ENCODE measurements around the gene ASNSD1.

Gene ASNSD1

DNA sequence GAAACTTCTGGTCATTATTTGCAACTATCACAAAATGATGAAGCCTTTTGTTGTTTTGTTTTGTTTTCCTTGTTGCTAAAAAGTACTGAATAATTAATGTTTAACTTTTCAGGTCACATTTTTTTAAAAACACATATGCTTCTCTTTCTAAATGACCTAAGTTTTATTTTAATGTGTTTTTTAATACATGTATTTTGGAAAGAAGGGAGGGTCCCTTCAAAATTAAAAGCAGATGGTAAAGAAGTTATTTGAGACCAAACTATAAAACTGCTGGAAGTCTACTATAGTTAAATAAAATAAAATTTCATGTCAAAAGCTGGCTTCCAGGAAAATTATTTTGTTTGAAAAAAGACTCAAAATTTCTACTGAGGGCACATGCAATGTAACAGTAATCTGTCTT, 39.5 kb upstream of the ASNSD1 start:
- Histone ChIP-seq H3K9me3 (no peaks in the 10 kb centered on the region), H3K36me3 (no peaks in the 10 kb centered on the region), H3K4me1 (no peaks in the 10 kb centered on the region), H3K27me3 (no peaks in the 10 kb centered on the region), H3K27ac (no peak overlapping the region), H3K4me3 (no peak overlapping the region)
- intact Hi-C loops (cut with DNase I; ENCODE audit: low total_unique reads), result no loop called here
- TF ChIP-seq, protein P1, sequence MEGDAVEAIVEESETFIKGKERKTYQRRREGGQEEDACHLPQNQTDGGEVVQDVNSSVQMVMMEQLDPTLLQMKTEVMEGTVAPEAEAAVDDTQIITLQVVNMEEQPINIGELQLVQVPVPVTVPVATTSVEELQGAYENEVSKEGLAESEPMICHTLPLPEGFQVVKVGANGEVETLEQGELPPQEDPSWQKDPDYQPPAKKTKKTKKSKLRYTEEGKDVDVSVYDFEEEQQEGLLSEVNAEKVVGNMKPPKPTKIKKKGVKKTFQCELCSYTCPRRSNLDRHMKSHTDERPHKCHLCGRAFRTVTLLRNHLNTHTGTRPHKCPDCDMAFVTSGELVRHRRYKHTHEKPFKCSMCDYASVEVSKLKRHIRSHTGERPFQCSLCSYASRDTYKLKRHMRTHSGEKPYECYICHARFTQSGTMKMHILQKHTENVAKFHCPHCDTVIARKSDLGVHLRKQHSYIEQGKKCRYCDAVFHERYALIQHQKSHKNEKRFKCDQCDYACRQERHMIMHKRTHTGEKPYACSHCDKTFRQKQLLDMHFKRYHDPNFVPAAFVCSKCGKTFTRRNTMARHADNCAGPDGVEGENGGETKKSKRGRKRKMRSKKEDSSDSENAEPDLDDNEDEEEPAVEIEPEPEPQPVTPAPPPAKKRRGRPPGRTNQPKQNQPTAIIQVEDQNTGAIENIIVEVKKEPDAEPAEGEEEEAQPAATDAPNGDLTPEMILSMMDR (IDR thresholded peaks at IDR 0.05), result no peak
- DNase-seq, result no peak

DNA sequence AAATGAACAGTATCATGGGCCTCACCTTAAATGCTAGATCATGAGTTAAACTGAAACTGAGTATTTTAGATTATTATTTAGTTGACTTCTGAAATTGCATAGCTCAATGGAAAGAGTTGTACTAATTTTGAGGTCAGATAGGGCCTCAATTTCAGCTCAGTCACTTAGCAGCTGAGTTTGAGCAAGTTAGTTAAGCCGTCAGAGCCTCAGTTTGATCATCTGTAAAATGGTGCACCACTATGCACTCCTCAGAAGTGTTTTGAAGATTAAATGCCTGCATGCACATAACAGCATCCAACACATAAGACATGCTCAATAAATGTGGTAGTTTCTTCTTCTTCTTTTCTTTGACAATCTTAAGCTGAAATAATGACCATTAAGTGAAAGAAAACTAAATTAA, 38.2 kb upstream of the ASNSD1 start:
- intact Hi-C loops (cut with DNase I; ENCODE audit: low total_unique reads), result no loop called here

DNA sequence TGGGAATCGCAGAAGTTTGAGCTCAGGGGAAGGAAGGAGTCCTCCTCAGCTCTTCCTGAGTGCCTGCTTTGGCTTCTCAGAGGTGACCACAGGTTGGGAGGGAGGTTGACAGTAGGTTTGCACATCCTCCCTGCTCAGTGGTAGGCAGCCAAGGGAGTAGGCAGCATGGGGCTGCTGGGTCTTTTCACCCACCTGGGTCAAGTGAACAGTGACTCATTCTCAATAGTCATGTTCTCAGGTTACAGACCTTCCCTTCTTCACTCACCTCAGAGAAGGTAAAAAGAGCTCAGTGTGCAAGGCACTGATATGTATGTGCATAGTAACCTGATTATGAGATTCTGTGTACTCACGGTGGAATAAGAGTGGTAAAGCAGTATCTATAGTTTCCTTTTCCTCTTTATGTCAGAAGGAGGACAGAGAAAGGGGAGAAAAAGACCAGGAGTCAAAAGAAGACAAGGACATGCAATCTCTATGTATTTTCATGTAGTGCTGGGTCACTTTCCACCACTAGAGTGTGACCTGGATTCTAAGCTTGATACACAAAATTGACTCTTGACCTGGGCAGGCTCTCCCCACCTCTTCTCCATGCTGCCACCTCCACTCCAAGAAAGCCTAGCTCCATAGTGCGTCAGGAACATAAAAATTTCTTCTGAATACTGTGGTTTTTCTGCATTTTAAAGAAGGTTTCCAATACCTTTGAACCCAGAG, 36.5 kb upstream of the ASNSD1 start:
- no peak overlapping the region for H3K4me3 ChIP-seq
- intact Hi-C loops (cut with DNase I; ENCODE audit: low total_unique reads), result no loop called here
- H3K4me1 ChIP-seq, result peaks cover 0 to 6% (median 0%) of the 10 kb centered on the region in 4 donors
- no peaks in the 10 kb centered on the region for H3K27me3 ChIP-seq
- no peaks in the 10 kb centered on the region for H3K36me3 ChIP-seq
- H3K9me3 ChIP-seq, result no peaks in the 10 kb centered on the region
- TF ChIP-seq, protein P1 (IDR thresholded peaks at IDR 0.05), result no peak
- H3K27ac ChIP-seq, result no peak overlapping the region
- no peak for DNase-seq

More for the DNA sequence above, 38.2 kb upstream of the ASNSD1 start:
- TF ChIP-seq, protein P1 (IDR thresholded peaks at IDR 0.05), result no peak
- no peak for DNase-seq
- Histone ChIP-seq H3K27ac (no peak overlapping the region), H3K9me3 (no peaks in the 10 kb centered on the region), H3K4me1 (no peaks in the 10 kb centered on the region), H3K27me3 (no peaks in the 10 kb centered on the region), H3K4me3 (no peak overlapping the region), H3K36me3 (no peaks in the 10 kb centered on the region)

- Histone ChIP-seq H3K9me3 (no peaks in the 10 kb centered on the region), H3K4me1 (peaks cover 0 to 8% (median 0%) of the 10 kb centered on the region in 4 donors), H3K27ac (no peak overlapping the region), H3K27me3 (no peaks in the 10 kb centered on the region), H3K4me3 (no peak overlapping the region), H3K36me3 (no peaks in the 10 kb centered on the region)
- no peak for DNase-seq
- TF ChIP-seq, protein P1 (IDR thresholded peaks at IDR 0.05), result no peak
- intact Hi-C loops (cut with DNase I; ENCODE audit: low total_unique reads), result no loop called here
Observed at GRCh38 chr2:189625636-189626035, 35.6 kb upstream of the ASNSD1 start.

- TF ChIP-seq, protein P1 (IDR thresholded peaks at IDR 0.05), result no peak
- intact Hi-C loops (cut with DNase I; ENCODE audit: low total_unique reads), result no loop called here
- H3K27me3 ChIP-seq, result no peaks in the 10 kb centered on the region
- H3K9me3 ChIP-seq, result no peaks in the 10 kb centered on the region
- no peak overlapping the region for H3K27ac ChIP-seq
- no peaks in the 10 kb centered on the region for H3K36me3 ChIP-seq
- peaks cover 0 to 8% (median 0%) of the 10 kb centered on the region in 4 donors for H3K4me1 ChIP-seq
- H3K4me3 ChIP-seq, result no peak overlapping the region
- no peak for DNase-seq
Observed at GRCh38 chr2:189627789-189628188, 33.5 kb upstream of the ASNSD1 start.
